Kidney epithelial cell (primary cell): ENCODE data around the gene BCAS3. TPM values are rescaled to one million over a fixed set of nuclear protein-coding genes. Genes with fewer than 3 reads are reported as not detected.

Source experiments
- DNase-seq: peaks from one replicate; pipeline ENCODE4 v3.0.0-alpha.2; 2010; ENCODE audit warnings: low read depth
- H3K27me3 ChIP-seq: 2 replicates; pipeline ENCODE4 v1.6.0; 2011; ENCODE audit warnings: low read length; ENCODE audit not compliant: control insufficient read depth, insufficient read depth
- H3K36me3 ChIP-seq: 2 replicates; pipeline ENCODE4 v1.5.1; 2011; ENCODE audit warnings: low read length; ENCODE audit not compliant: control insufficient read depth, insufficient read depth
- H3K4me3 ChIP-seq: 2 replicates; pipeline ENCODE4 v1.5.1; 2011; ENCODE audit warnings: low read depth, mild to moderate bottlenecking, control low read depth, low read length
- CTCF ChIP-seq: IDR thresholded peaks from 2 replicates; pipeline ENCODE4 v1.5.1; 2011; ENCODE audit warnings: mild to moderate bottlenecking, moderate library complexity, low read length, control low read depth, inconsistent platforms; ENCODE audit not compliant: insufficient read depth, poor library complexity, severe bottlenecking
- total RNA-seq: library from RNA; depleted of rRNA; stranded (reverse); fragments of >200 nt; gene quantifications from 2 replicates; pipeline ENCODE4 v1.2.3, GENCODE V29; 2015

The BCAS3 gene
- total RNA-seq, 1 donor from 2014 or later = 26.7 TPM

DNA sequence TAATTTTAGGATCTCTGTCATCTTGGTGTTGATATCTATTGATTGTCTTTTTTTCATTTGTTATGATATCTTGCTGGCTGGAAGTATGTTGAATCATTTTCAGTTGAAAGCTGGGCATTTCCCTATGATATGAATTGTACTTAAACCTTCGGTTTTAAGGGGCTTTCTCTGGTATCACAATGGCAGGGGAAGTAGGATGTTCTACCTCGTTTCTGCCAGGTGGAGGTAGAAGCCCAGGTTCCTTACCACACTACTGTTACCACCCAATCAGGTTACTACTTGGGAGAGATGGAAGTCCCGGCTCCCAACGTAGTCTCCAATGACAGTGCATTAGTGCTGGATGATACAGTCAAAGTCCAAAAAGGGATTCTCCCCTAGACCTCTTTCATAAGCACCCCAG lies 440.3 kb downstream of the BCAS3 start:
- no peaks in the 10 kb centered on the region for H3K36me3 ChIP-seq
- H3K27me3 ChIP-seq = no peaks in the 10 kb centered on the region
- no peak for TF ChIP-seq CTCF
- no peak for DNase-seq
- no peak overlapping the region for H3K4me3 ChIP-seq

- no peak for TF ChIP-seq CTCF
- no peak for DNase-seq
- Histone ChIP-seq H3K4me3 (no peak overlapping the region), H3K27me3 (no peaks in the 10 kb centered on the region), H3K36me3 (no peaks in the 10 kb centered on the region)
Measured at GRCh38 chr17:61118871-61119270, 441.2 kb downstream of the BCAS3 start.

DNA sequence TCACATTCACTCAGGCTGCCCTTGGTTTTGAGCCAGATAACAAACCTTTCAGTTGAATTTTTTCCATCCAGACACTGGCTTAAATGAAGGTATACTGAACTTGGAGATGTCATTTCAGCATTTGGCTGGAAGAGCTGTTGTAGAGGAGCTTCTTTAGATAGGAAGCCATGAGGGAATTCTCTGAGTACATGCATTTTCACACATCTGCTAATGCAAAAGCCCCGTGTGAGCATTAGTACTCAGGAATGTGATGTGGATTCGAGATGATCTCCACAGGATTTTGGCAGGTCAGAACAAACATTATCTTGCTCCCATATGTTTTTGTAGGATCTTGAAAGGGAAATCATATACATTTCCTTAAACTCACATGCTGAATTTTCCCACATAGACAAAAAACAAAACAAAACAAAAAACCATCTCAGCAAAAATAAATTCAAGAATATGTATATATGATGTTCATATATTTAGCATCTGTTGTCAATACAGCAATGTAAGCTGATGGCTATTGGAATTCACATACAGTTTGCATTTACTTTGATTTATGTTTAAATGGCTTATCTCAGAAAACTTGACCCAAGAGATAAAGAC lies 444.8 kb downstream of the BCAS3 start:
- Histone ChIP-seq H3K4me3 (no peak overlapping the region), H3K27me3 (no peaks in the 10 kb centered on the region), H3K36me3 (no peaks in the 10 kb centered on the region)
- DNase-seq = no peak
- no peak for TF ChIP-seq CTCF

DNA sequence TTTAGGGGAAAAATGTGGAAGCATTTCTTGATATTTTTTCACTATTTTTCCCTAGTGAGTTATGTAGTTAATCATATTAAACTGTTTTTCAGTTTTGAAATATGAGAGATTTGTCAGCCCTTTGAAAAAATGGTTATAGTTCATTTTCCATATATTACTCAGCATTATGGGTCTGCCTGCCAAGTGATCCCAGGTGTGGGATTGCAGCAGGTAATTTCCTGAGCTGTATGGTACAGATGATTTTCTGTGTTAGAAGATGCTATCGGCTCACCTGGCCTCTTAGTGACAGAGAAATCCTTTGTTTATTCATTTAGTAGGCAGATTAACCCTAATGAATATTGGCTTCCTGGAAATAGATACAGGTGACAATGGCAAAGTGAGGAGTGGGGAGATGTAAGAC lies 446.9 kb downstream of the BCAS3 start:
- DNase-seq = no peak
- TF ChIP-seq CTCF = no peak
- no peaks in the 10 kb centered on the region for H3K36me3 ChIP-seq
- H3K4me3 ChIP-seq = no peak overlapping the region
- H3K27me3 ChIP-seq = no peaks in the 10 kb centered on the region

DNA sequence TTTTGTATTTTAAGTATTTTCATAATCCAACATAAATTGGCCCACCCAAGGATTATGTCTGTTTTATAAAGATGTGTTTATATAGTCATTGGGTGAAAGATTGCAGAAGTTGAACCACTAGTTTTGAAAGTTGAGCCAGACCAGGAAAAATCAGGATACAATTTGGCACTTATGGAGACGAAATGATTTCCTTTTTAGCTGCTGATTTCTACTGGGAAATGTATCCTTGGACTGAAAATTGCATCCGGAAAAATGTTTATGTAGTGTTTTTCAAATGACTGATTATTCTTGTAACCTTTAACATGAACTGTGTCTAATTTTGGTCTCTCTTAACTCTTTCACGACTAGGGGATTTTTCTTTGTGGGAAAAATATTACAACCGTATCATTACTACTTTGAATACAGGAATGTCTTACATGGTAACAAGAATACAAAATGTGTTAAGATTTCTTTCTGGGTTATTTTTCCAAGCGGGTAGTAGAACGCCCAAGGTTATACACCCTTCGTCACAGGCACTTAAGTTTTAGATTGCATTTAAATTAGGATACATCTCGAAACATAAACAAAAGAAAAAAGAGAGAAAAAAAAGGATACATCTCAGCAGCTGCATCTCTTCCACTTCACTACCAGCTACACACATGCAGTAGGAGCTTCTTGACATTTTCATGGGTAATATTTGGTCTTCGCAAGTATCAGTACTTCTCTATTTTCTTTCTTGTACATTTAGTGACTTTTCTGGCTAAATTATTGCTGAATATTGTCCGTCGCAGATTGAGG lies 449.0 kb downstream of the BCAS3 start:
- no peak for DNase-seq
- TF ChIP-seq CTCF = no peak
- Histone ChIP-seq H3K36me3 (no peaks in the 10 kb centered on the region), H3K4me3 (no peak overlapping the region), H3K27me3 (no peaks in the 10 kb centered on the region)
